Measurements from ENCODE around the gene MTERF1.

Gene MTERF1

GRCh38 chr7:91832493-91833045 is 47.9 kb downstream of the MTERF1 start:
- no peak for DNase-seq

- no peak for DNase-seq
These were observed 53.3 kb downstream of the MTERF1 start for GRCh38 chr7:91827169-91827568.

GRCh38 chr7:91826377-91826776 is 54.1 kb downstream of the MTERF1 start:
- DNase-seq = no peak

- no peak for DNase-seq
These were observed 56.3 kb downstream of the MTERF1 start for GRCh38 chr7:91824201-91824600.
